GM23338 (cell line): Measurements from ENCODE around the gene DGKG.

Experiments
- CREB1 ChIP-seq: fragments of 250-450 bp; sonication (Bioruptor Pico); IDR thresholded peaks from 2 replicates; pipeline ENCODE4 v1.5.0; 2020; ENCODE audit warnings: low read depth, mild to moderate bottlenecking, moderate library complexity
- ETS1 ChIP-seq: IDR thresholded peaks from 2 replicates; pipeline ENCODE4 v1.6.1; 2016; ENCODE audit warnings: antibody characterized with exemption
- EZH2 ChIP-seq: fragments of 200-600 bp; sonication (generic); IDR thresholded peaks from one replicate; pipeline ENCODE4 v1.8.0; 2017; ENCODE audit warnings: antibody characterized with exemption, mild to moderate bottlenecking, low read depth; ENCODE audit not compliant: unreplicated experiment
- EZH2phosphoT487 ChIP-seq: fragments of 200-600 bp; sonication (generic); IDR thresholded peaks from one replicate; pipeline ENCODE4 v1.8.1; 2018; ENCODE audit warnings: antibody characterized with exemption; ENCODE audit not compliant: unreplicated experiment
- JUNB ChIP-seq: IDR thresholded peaks from one replicate; pipeline ENCODE4 v1.6.1; 2016; ENCODE audit warnings: antibody characterized with exemption; ENCODE audit not compliant: unreplicated experiment
- POLR2AphosphoS5 ChIP-seq: IDR thresholded peaks from 2 replicates; pipeline ENCODE4 v1.6.1; 2016; ENCODE audit warnings: antibody characterized with exemption, low read depth
- REST ChIP-seq: IDR thresholded peaks from one replicate; pipeline ENCODE4 v1.6.1; 2018; ENCODE audit warnings: antibody characterized with exemption; ENCODE audit not compliant: unreplicated experiment
- TF ChIP-seq, protein P1 (sequence below), 2 experiments: fragments of 200-600 bp in 1 of 2; sonication (generic) in 1 of 2; conservative IDR thresholded peaks; 2 replicates each; pipeline versions ENCODE4 v1.5.1 to v1.6.1; 2016 to 2017; ENCODE audit warnings: antibody characterized with exemption in 2 of 2, low read depth in 2 of 2, mild to moderate bottlenecking in 2 of 2, moderate library complexity in 1 of 2

- TF ChIP-seq EZH2 (no peak), JUNB (no peak), EZH2phosphoT487 (no peak), POLR2AphosphoS5 (no peak), CREB1 (CRISPR knock-in tag) (no peak), ETS1 (no peak), REST (no peak)
- TF ChIP-seq, protein P1, sequence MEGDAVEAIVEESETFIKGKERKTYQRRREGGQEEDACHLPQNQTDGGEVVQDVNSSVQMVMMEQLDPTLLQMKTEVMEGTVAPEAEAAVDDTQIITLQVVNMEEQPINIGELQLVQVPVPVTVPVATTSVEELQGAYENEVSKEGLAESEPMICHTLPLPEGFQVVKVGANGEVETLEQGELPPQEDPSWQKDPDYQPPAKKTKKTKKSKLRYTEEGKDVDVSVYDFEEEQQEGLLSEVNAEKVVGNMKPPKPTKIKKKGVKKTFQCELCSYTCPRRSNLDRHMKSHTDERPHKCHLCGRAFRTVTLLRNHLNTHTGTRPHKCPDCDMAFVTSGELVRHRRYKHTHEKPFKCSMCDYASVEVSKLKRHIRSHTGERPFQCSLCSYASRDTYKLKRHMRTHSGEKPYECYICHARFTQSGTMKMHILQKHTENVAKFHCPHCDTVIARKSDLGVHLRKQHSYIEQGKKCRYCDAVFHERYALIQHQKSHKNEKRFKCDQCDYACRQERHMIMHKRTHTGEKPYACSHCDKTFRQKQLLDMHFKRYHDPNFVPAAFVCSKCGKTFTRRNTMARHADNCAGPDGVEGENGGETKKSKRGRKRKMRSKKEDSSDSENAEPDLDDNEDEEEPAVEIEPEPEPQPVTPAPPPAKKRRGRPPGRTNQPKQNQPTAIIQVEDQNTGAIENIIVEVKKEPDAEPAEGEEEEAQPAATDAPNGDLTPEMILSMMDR (conservative IDR thresholded peaks at IDR 0.05; ENCODE audit: low read depth in 2 of 2), result no peak
Observed at GRCh38 chr3:186210852-186211500, 151.1 kb downstream of the DGKG start.
